Adrenal gland (tissue), 5 donors: ENCODE data around the gene ZNF658.
"Not testable (repeated sequence)": the region's sequence is repeated elsewhere in the genome, so short reads cannot be mapped to it uniquely, and the experiment has no call there.

ENCODE experiments used
- POLR2A ChIP-seq, 2 donors: fragments of 450-650 bp; IDR thresholded peaks; one replicate each; pipeline ENCODE4 v1.6.1; 2017; ENCODE audit warnings: antibody characterized with exemption in 2 of 2, mild to moderate bottlenecking in 2 of 2, moderate library complexity in 1 of 2
- TF ChIP-seq, protein P1 (sequence below), 6 experiments: fragments of 450-650 bp in 4 of 6; fragments of 200-600 bp in 2 of 6; sonication (generic) in 1 of 6; IDR thresholded peaks; 1 replicate in 5 of 6; 2 replicates in 1 of 6; pipeline versions ENCODE4 v1.5.1 to v1.8.0; 2016 to 2021; ENCODE audit warnings: antibody characterized with exemption in 6 of 6, mild to moderate bottlenecking in 2 of 6, moderate library complexity in 1 of 6
- donor health status: DM: no; HTN: no; CAD: no.

DNA sequence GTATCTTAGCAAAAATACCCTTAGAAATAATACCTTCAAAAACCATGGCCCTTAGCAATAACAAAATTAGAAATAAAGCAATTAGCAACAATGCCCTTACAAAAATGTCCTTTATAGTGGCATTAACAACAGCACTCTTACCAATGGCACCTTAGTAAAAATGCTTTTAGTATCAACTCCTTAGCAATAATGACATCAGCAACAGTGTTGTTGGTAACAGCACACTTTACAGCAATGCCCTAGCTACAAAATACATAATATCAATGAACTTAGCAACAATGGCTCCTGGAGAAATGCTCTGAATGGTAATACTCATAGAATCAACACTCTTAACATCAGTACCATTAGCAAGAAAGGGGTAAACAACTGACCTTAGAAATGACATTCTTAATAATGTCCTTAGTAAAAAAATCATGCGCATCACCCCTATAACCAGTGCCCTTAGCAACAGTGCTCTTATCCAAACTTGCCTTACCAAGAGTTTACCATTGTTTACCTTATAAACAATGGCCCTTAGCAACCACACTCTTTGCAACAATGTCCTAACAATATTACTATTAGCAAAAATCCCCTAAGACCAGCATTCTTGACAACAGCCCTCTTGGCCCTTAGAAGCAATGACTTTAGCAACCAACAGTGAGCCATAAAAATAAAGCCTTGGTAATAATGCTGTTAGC is 35.8 kb downstream of the ZNF658 start:
- not testable (repeated sequence) for TF ChIP-seq POLR2A (IDR thresholded peaks at IDR 0.05)
- TF ChIP-seq, protein P1, sequence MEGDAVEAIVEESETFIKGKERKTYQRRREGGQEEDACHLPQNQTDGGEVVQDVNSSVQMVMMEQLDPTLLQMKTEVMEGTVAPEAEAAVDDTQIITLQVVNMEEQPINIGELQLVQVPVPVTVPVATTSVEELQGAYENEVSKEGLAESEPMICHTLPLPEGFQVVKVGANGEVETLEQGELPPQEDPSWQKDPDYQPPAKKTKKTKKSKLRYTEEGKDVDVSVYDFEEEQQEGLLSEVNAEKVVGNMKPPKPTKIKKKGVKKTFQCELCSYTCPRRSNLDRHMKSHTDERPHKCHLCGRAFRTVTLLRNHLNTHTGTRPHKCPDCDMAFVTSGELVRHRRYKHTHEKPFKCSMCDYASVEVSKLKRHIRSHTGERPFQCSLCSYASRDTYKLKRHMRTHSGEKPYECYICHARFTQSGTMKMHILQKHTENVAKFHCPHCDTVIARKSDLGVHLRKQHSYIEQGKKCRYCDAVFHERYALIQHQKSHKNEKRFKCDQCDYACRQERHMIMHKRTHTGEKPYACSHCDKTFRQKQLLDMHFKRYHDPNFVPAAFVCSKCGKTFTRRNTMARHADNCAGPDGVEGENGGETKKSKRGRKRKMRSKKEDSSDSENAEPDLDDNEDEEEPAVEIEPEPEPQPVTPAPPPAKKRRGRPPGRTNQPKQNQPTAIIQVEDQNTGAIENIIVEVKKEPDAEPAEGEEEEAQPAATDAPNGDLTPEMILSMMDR (IDR thresholded peaks at IDR 0.05) = not testable (repeated sequence)
